Astrocyte (in vitro differentiated cells and primary cell): ENCODE measurements around the gene EGFL6. TPM values are rescaled to one million over a fixed set of nuclear protein-coding genes. Genes with fewer than 3 reads are reported as not detected.
A peak's percentile ranks its signal among the peaks of the same experiment; 100 is the strongest.
"Not testable (repeated sequence)": the region's sequence is repeated elsewhere in the genome, so short reads cannot be mapped to it uniquely, and the experiment has no call there.

ENCODE experiments used
- DNase-seq: peaks from one replicate; pipeline ENCODE4 v3.0.0-alpha.2; 2010; ENCODE audit warnings: low read depth
- FAIRE-seq: peaks from 2 replicates; lab custom pipeline; 2011; peaks lifted over from hg19 to GRCh38; lab: Jason Lieb, UNC
- H2AFZ ChIP-seq: 2 replicates; pipeline ENCODE4 v1.6.0; 2012; ENCODE audit warnings: low read depth, low read length, inconsistent platforms
- H3K27ac ChIP-seq: 2 replicates; pipeline ENCODE4 v1.5.1; 2011; ENCODE audit warnings: low read depth, low read length, inconsistent platforms
- H3K27me3 ChIP-seq: 2 replicates; pipeline ENCODE4 v1.6.0; 2011; ENCODE audit warnings: low read length, inconsistent platforms; ENCODE audit not compliant: insufficient read depth
- H3K36me3 ChIP-seq: 2 replicates; pipeline ENCODE4 v1.5.1; 2011; ENCODE audit warnings: low read length, inconsistent platforms; ENCODE audit not compliant: insufficient read depth
- H3K4me1 ChIP-seq: 2 replicates; pipeline ENCODE4 v1.5.1; 2011; ENCODE audit warnings: low read length, inconsistent platforms; ENCODE audit not compliant: insufficient read depth
- H3K4me2 ChIP-seq: 2 replicates; pipeline ENCODE4 v1.6.0; 2012; ENCODE audit warnings: low read length, inconsistent platforms
- H3K4me3 ChIP-seq: 2 replicates; pipeline ENCODE4 v1.5.1; 2011; ENCODE audit warnings: low read depth, mild to moderate bottlenecking, low read length, inconsistent platforms; ENCODE audit not compliant: insufficient read depth
- H3K79me2 ChIP-seq: 2 replicates; pipeline ENCODE4 v1.6.0; 2012; ENCODE audit warnings: mild to moderate bottlenecking, low read length, inconsistent platforms; ENCODE audit not compliant: insufficient read depth
- H3K9ac ChIP-seq: 2 replicates; pipeline ENCODE4 v1.6.0; 2012; ENCODE audit warnings: mild to moderate bottlenecking, low read length, inconsistent platforms
- H3K9me3 ChIP-seq: 2 replicates; pipeline ENCODE4 v1.5.1; 2012; ENCODE audit warnings: low read depth, mild to moderate bottlenecking, low read length, inconsistent platforms; ENCODE audit not compliant: insufficient read depth
- H4K20me1 ChIP-seq: 2 replicates; pipeline ENCODE4 v1.6.0; 2012; ENCODE audit warnings: low read length, inconsistent platforms; ENCODE audit not compliant: insufficient read depth
- H3K27ac Mint-ChIP-seq: one replicate; pipeline ENCODE4 v1.8.0; 2021; ENCODE audit warnings: mild to moderate bottlenecking, mixed read lengths; ENCODE audit not compliant: unreplicated experiment
- H3K27me3 Mint-ChIP-seq: one replicate; pipeline ENCODE4 v1.8.0; 2021; ENCODE audit warnings: low read depth, mixed read lengths; ENCODE audit not compliant: unreplicated experiment
- H3K36me3 Mint-ChIP-seq: one replicate; pipeline ENCODE4 v1.8.0; 2021; ENCODE audit warnings: low read depth, mixed read lengths; ENCODE audit not compliant: unreplicated experiment
- H3K4me1 Mint-ChIP-seq: one replicate; pipeline ENCODE4 v1.8.0; 2021; ENCODE audit warnings: low read depth, mixed read lengths; ENCODE audit not compliant: unreplicated experiment
- H3K4me3 Mint-ChIP-seq: one replicate; pipeline ENCODE4 v1.8.0; 2021; ENCODE audit warnings: mild to moderate bottlenecking, moderate library complexity, mixed read lengths; ENCODE audit not compliant: unreplicated experiment
- H3K9me3 Mint-ChIP-seq: one replicate; pipeline ENCODE4 v1.8.0; 2021; ENCODE audit warnings: mild to moderate bottlenecking, mixed read lengths; ENCODE audit not compliant: unreplicated experiment
- CTCF ChIP-seq: IDR thresholded peaks from 2 replicates; pipeline ENCODE4 v1.5.1; 2011; ENCODE audit warnings: low read depth, mild to moderate bottlenecking, inconsistent platforms, low read length, moderate library complexity; ENCODE audit not compliant: insufficient read depth
- EZH2 ChIP-seq: IDR thresholded peaks from 2 replicates; pipeline ENCODE4 v1.6.1; 2012; ENCODE audit warnings: mild to moderate bottlenecking, low read length, inconsistent platforms; ENCODE audit not compliant: insufficient read depth
- total RNA-seq: library from RNA; stranded (reverse); gene quantifications from 2 replicates; pipeline ENCODE4 v1.2.1, GENCODE V29; 2021

The EGFL6 gene
- total RNA-seq, 1 donor from 2014 or later: 0.18 TPM

- Histone ChIP-seq H3K9me3 (no peaks in the 10 kb centered on the region), H3K27ac (no peak overlapping the region), H3K4me2 (no peak overlapping the region), H3K4me1 (peaks cover 3% of the 10 kb centered on the region), H3K27me3 (peaks cover 2% of the 10 kb centered on the region), H3K79me2 (no peaks in the 10 kb centered on the region), H3K9ac (no peak overlapping the region), H3K36me3 (no peaks in the 10 kb centered on the region), H2AFZ (no peak overlapping the region), H3K4me3 (no peak overlapping the region), H4K20me1 (no peaks in the 10 kb centered on the region)
- H3K4me3 Mint-ChIP-seq: no peak overlapping the region
- TF ChIP-seq EZH2 (no peak), CTCF (no peak)
- no peak overlapping the region for H3K27ac Mint-ChIP-seq
- peaks cover 6% of the 10 kb centered on the region for H3K4me1 Mint-ChIP-seq
- DNase-seq (no peak), FAIRE-seq (peak; percentile 5)
- H3K27me3 Mint-ChIP-seq: no peaks in the 10 kb centered on the region
- no peaks in the 10 kb centered on the region for H3K9me3 Mint-ChIP-seq
- no peaks in the 10 kb centered on the region for H3K36me3 Mint-ChIP-seq
These were observed 103.6 kb downstream of the EGFL6 start for GRCh38 chrX:13673016-13673415.

- H2AFZ ChIP-seq: no peak overlapping the region
- no peaks in the 10 kb centered on the region for H4K20me1 ChIP-seq
- H3K79me2 ChIP-seq: no peaks in the 10 kb centered on the region
- no peaks in the 10 kb centered on the region for H3K36me3 Mint-ChIP-seq
- TF ChIP-seq CTCF (no peak), EZH2 (no peak)
- H3K36me3 ChIP-seq: no peaks in the 10 kb centered on the region
- no peak overlapping the region for H3K4me3 ChIP-seq
- DNase-seq (no peak), FAIRE-seq (no peak)
- no peaks in the 10 kb centered on the region for H3K9me3 ChIP-seq
- no peaks in the 10 kb centered on the region for H3K4me1 Mint-ChIP-seq
- no peak overlapping the region for H3K27ac Mint-ChIP-seq
- no peaks in the 10 kb centered on the region for H3K9me3 Mint-ChIP-seq
- no peak overlapping the region for H3K9ac ChIP-seq
- H3K27me3 Mint-ChIP-seq: no peaks in the 10 kb centered on the region
- H3K27ac ChIP-seq: no peak overlapping the region
- H3K4me1 ChIP-seq: no peaks in the 10 kb centered on the region
- no peak overlapping the region for H3K4me3 Mint-ChIP-seq
- no peak overlapping the region for H3K4me2 ChIP-seq
- H3K27me3 ChIP-seq: no peaks in the 10 kb centered on the region
These were observed 107.5 kb downstream of the EGFL6 start for GRCh38 chrX:13676885-13677284.

GRCh38 chrX:13679700-13680099 is 110.3 kb downstream of the EGFL6 start:
- not testable (repeated sequence) for H3K4me3 Mint-ChIP-seq, H3K4me3 ChIP-seq, FAIRE-seq, H2AFZ ChIP-seq, H3K4me2 ChIP-seq, H3K27me3 ChIP-seq, H3K9me3 ChIP-seq, DNase-seq, H3K9me3 Mint-ChIP-seq, H3K27ac ChIP-seq, H3K36me3 Mint-ChIP-seq, H4K20me1 ChIP-seq, H3K27ac Mint-ChIP-seq, H3K79me2 ChIP-seq, H3K4me1 Mint-ChIP-seq, H3K9ac ChIP-seq, H3K36me3 ChIP-seq, H3K27me3 Mint-ChIP-seq, H3K4me1 ChIP-seq
